ENCODE data around the gene ZNF19.

The ZNF19 gene

DNA sequence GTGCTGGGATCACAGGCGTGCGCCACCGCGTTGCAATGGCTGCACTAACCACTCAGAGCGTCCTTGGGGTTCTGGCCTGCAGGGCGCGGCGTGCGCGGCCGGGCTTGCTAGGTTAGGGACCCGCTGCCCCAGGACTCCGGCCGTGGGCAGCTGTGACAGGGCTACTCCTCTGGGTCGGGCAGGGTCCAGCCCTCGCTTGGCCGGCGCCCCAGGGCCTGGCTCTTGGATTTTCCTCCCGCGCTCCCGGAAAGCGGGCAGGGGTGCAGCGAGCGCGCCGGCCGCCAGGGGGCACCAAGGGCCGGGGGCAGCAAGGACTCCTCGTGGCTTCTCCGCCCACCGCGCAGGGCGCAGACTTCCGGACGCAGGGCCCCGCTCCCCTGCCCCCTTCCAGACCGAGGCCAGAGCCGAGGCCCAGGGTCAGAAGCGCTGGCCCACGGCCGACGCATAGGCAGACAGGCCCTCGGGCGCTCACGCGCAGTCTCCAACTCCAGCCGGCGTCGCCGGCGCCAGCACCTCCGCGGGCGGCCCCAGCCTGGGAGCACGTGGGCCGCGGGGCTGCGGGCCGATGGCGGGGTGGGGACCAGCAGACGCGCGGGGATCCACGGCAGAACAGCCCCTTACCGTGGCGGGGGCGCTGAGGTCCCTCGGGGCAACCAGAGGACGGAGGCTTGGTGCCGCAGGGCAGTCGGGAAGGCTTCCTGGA, 47.6 kb downstream of the ZNF19 start:
- H3K4me3 Mint-ChIP-seq: no peak overlapping the region

DNA sequence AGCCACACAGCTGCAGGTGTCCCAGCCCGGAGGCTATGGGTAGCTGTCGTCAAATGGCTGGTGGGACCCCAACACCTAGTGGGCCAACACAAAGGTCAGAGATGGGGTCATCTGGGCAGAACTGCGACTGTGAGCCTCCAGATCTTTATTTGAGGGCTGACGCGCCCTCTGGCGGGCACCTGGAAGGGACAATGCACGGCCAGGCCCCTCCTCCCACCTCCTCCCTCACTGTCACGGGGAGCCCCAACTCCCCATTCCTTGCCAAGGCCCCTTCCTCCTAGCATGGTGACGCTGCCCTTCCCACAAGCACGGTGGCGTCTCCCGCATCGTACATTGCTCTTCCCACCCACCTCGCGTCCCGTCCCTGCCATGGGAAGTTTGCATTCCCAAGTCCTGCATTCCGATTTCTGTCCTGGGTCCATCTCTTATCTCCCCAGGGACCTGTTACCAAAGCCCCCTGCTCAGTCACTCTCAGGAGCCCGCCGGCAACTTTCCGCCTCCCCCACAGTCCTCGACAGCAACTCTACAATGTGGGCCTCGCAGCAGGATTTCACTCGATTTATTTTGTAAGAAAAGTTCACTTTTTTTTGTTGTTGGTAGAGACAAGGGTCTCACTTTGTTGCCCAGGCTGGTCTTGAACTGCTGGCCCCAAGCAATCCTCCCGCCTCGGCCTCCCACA, 48.3 kb downstream of the ZNF19 start:
- TF ChIP-seq, protein P1, sequence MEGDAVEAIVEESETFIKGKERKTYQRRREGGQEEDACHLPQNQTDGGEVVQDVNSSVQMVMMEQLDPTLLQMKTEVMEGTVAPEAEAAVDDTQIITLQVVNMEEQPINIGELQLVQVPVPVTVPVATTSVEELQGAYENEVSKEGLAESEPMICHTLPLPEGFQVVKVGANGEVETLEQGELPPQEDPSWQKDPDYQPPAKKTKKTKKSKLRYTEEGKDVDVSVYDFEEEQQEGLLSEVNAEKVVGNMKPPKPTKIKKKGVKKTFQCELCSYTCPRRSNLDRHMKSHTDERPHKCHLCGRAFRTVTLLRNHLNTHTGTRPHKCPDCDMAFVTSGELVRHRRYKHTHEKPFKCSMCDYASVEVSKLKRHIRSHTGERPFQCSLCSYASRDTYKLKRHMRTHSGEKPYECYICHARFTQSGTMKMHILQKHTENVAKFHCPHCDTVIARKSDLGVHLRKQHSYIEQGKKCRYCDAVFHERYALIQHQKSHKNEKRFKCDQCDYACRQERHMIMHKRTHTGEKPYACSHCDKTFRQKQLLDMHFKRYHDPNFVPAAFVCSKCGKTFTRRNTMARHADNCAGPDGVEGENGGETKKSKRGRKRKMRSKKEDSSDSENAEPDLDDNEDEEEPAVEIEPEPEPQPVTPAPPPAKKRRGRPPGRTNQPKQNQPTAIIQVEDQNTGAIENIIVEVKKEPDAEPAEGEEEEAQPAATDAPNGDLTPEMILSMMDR (IDR thresholded peaks at IDR 0.05; ENCODE audit: unreplicated experiment in 3 of 3): no peak
- no peak overlapping the region for H3K27ac Mint-ChIP-seq
- H3K36me3 Mint-ChIP-seq (ENCODE audit: low read depth): peaks cover 14% of the 10 kb centered on the region
- H3K4me3 Mint-ChIP-seq: no peak overlapping the region
- peaks cover 31% of the 10 kb centered on the region for H3K27me3 Mint-ChIP-seq (ENCODE audit: low read depth)
- no peaks in the 10 kb centered on the region for H3K4me1 Mint-ChIP-seq
- peaks cover 21% of the 10 kb centered on the region for H3K9me3 Mint-ChIP-seq

More for the DNA sequence above, 47.6 kb downstream of the ZNF19 start:
- H3K36me3 Mint-ChIP-seq (ENCODE audit: low read depth): peaks cover 16% of the 10 kb centered on the region
- TF ChIP-seq, protein P1 (IDR thresholded peaks at IDR 0.05; ENCODE audit: unreplicated experiment in 3 of 3): no peak
- peaks cover 24% of the 10 kb centered on the region for H3K27me3 Mint-ChIP-seq (ENCODE audit: low read depth)
- H3K4me1 Mint-ChIP-seq: no peaks in the 10 kb centered on the region
- no peak overlapping the region for H3K27ac Mint-ChIP-seq
- peaks cover 26% of the 10 kb centered on the region for H3K9me3 Mint-ChIP-seq

DNA sequence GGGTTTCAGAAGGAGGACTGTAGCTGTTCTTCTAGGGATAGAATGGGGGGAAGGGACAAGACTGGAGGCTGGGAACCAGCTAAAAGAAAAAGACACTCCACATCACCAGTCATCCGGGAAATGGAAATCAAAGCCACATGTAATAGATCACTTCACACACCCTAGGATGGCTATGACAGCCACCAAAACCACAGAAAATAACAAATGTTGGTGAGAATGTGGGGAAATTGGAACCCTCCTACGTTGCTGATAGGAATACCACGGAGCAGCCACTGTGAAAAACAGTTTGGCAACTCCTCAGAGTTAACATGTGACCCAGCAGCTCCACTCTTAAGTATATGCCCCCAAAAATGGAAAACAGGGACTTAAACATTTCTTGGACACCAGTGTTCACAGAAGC, 49.6 kb downstream of the ZNF19 start:
- H3K27me3 Mint-ChIP-seq (ENCODE audit: low read depth): peaks cover 38% of the 10 kb centered on the region
- no peak overlapping the region for H3K27ac Mint-ChIP-seq
- peaks cover 6% of the 10 kb centered on the region for H3K36me3 Mint-ChIP-seq (ENCODE audit: low read depth)
- TF ChIP-seq, protein P1 (IDR thresholded peaks at IDR 0.05; ENCODE audit: unreplicated experiment in 3 of 3): no peak
- H3K4me1 Mint-ChIP-seq: no peaks in the 10 kb centered on the region
- no peak overlapping the region for H3K4me3 Mint-ChIP-seq
- peaks cover 10% of the 10 kb centered on the region for H3K9me3 Mint-ChIP-seq

DNA sequence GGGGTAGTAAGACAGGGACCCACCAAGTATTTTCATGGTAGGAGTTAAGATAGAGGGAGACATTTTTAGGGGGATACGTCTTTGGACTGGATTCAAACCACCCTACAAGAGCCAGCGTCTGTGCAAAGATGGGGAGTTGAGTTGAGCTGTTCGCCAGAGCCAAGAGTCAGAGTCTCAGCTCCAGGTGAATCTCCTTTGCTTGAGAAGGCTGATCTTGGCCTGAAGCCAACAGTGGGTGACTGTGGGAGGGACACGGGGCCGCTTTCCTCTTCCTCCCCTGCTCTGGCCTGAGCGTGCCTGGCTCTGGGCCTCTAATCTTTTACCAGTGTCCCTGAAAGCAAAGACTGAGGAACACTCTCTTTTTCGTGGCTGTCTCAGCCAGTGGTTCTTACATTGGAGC, 52.7 kb downstream of the ZNF19 start:
- H3K27me3 Mint-ChIP-seq (ENCODE audit: low read depth): peaks cover 51% of the 10 kb centered on the region
- no peak overlapping the region for H3K4me3 Mint-ChIP-seq
- no peaks in the 10 kb centered on the region for H3K4me1 Mint-ChIP-seq
- TF ChIP-seq, protein P1 (IDR thresholded peaks at IDR 0.05; ENCODE audit: unreplicated experiment in 3 of 3): no peak
- H3K9me3 Mint-ChIP-seq: no peaks in the 10 kb centered on the region
- H3K27ac Mint-ChIP-seq: no peak overlapping the region
- H3K36me3 Mint-ChIP-seq (ENCODE audit: low read depth): no peaks in the 10 kb centered on the region

DNA sequence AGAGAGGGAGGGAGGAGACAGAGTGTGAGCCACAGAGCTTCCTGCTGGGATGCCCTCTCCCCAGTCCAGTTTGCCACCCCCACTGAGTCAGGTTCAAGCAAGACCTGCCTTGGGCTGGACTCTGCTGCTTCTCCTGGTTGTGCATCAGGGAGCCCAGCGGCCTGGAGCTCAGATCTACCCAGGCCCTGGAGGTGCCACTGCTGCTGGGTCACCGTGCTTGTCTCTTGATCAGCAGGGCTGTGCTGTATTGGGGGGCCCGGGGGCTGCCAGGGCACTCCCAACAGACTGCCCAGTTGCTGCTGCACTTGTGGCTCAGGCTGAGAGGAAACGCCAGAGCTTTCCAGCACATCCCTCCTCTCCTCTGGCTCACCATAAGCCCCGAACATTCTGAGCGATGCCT, 56.2 kb downstream of the ZNF19 start:
- no peaks in the 10 kb centered on the region for H3K36me3 Mint-ChIP-seq (ENCODE audit: low read depth)
- peaks cover 56% of the 10 kb centered on the region for H3K27me3 Mint-ChIP-seq (ENCODE audit: low read depth)
- H3K4me1 Mint-ChIP-seq: no peaks in the 10 kb centered on the region
- TF ChIP-seq, protein P1 (IDR thresholded peaks at IDR 0.05; ENCODE audit: unreplicated experiment in 3 of 3): no peak
- H3K9me3 Mint-ChIP-seq: peaks cover 6% of the 10 kb centered on the region
- H3K4me3 Mint-ChIP-seq: no peak overlapping the region
- no peak overlapping the region for H3K27ac Mint-ChIP-seq

DNA sequence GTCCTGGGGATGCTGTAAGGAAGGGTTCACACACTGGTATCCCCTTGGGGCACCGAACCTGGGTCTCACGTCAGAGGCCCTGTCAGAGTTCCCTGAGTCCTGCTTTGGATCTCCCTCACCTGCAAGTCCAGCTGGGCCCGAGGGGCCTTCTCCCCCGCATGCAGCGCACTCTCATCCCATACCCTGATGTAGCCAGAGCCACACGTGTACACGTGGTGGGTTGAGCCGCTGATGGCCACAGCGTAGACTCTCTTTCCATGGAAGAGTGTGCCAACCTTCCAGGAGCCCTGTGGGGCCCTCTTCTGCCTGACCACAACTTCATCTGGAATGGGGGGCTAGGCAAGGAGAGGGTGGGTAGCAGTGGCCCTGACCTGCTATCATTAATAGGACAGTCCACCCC, 57.1 kb downstream of the ZNF19 start:
- Mint-ChIP-seq H3K4me3 (no peak overlapping the region), H3K36me3 (ENCODE audit: low read depth) (no peaks in the 10 kb centered on the region), H3K27me3 (ENCODE audit: low read depth) (peaks cover 59% of the 10 kb centered on the region), H3K9me3 (peaks cover 6% of the 10 kb centered on the region), H3K27ac (no peak overlapping the region), H3K4me1 (no peaks in the 10 kb centered on the region)
- TF ChIP-seq, protein P1 (IDR thresholded peaks at IDR 0.05; ENCODE audit: unreplicated experiment in 3 of 3): no peak

All from nephron (organoid).